Embryonic facial prominence (tissue), 1 donor: ENCODE measurements around the gene USP9X.
"Not testable (repeated sequence)": the region's sequence is repeated elsewhere in the genome, so short reads cannot be mapped to it uniquely, and the experiment has no call there.

Source experiments
- DNase-seq: peaks from one replicate; pipeline ENCODE4 v3.0.0-alpha.2; 2016; ENCODE audit errors: extremely low spot score

Gene USP9X

GRCh38 chrX:41189156-41189555, 103.9 kb downstream of the USP9X start:
- DNase-seq = no peak

- no peak for DNase-seq
Observed at GRCh38 chrX:41192880-41193279, 107.6 kb downstream of the USP9X start.

GRCh38 chrX:41198410-41198809, 113.2 kb downstream of the USP9X start:
- no peak for DNase-seq

- no peak for DNase-seq
Observed at GRCh38 chrX:41200785-41201184, 115.5 kb downstream of the USP9X start.

GRCh38 chrX:41209853-41210252, 124.6 kb downstream of the USP9X start:
- DNase-seq = no peak

GRCh38 chrX:41224605-41225004, 139.4 kb downstream of the USP9X start:
- no peak for DNase-seq

- no peak for DNase-seq
Observed at GRCh38 chrX:41233988-41234387, 148.7 kb downstream of the USP9X start.

- not testable (repeated sequence) for DNase-seq
Observed at GRCh38 chrX:41234471-41234870, 149.2 kb downstream of the USP9X start.

GRCh38 chrX:41234962-41235361, 149.7 kb downstream of the USP9X start:
- no peak for DNase-seq

- DNase-seq = no peak
Observed at GRCh38 chrX:41236629-41237028, 151.4 kb downstream of the USP9X start.

- no peak for DNase-seq
Observed at GRCh38 chrX:41240509-41240908, 155.3 kb downstream of the USP9X start.

GRCh38 chrX:41241962-41242361, 156.7 kb downstream of the USP9X start:
- no peak for DNase-seq

- no peak for DNase-seq
Observed at GRCh38 chrX:41245641-41246040, 160.4 kb downstream of the USP9X start.

GRCh38 chrX:41250867-41251266, 165.6 kb downstream of the USP9X start:
- DNase-seq = no peak

- DNase-seq = no peak
Observed at GRCh38 chrX:41257801-41258200, 172.6 kb downstream of the USP9X start.

GRCh38 chrX:41258226-41258625, 173.0 kb downstream of the USP9X start:
- no peak for DNase-seq

GRCh38 chrX:41258871-41259270, 173.6 kb downstream of the USP9X start:
- no peak for DNase-seq

GRCh38 chrX:41259516-41259915, 174.3 kb downstream of the USP9X start:
- DNase-seq = no peak

GRCh38 chrX:41265615-41266014, 180.4 kb downstream of the USP9X start:
- no peak for DNase-seq

- DNase-seq = no peak
Observed at GRCh38 chrX:41273638-41274037, 188.4 kb downstream of the USP9X start.

GRCh38 chrX:41275661-41276609, 190.7 kb downstream of the USP9X start:
- DNase-seq = no peak

- DNase-seq = no peak
Observed at GRCh38 chrX:41276661-41277506, 191.6 kb downstream of the USP9X start.

- DNase-seq = not testable (repeated sequence)
Observed at GRCh38 chrX:41282307-41282706, 197.1 kb downstream of the USP9X start.
